ENCODE measurements around the gene IDH3G.

Gene IDH3G
- 30.9 to 53.0 (median 42.9) reads per million in 9 experiments for total RNA-seq

DNA sequence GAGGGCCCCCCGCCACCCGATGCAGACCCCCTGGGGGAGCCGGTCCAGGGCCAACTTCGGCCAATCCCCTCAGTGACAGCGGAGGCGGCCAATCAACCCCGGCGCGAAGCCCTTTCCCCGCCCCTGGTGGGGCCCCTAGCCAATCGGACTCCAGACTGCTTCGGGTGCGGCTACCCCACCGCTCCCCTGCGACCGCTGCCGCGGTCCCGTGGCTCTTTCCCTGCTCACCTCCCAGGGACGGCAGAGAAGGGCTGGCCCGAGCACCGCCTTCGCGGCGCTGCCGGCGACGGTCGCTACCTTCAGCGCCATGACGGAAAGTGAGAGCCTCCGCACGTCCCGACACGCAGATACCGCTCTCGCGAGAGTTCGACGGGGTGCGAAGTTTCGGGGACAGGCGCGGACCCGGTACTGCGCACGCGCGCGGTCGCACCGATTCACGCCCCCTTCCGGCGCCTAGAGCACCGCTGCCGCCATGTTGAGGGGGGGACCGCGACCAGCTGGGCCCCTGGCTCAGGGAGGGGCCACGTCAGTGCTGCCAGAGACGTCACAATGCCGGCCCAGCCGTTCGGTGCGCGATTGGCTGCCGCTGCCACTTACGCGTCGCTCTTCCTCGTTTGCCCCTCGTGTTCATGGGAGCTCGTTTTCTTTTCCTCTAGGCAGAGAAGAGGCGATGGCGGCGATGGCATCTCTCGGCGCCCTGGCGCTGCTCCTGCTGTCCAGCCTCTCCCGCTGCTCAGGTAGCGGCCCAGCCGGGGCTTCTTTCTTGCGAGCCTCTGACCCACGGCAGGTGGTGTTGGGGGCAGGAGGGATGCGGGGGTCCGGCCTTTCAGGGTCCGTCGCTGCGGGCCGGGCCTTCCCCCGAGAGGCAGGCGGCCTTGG is at the start of gene IDH3G, which contains the start of gene SSR4:
Gene IDH3G (minus strand): TSS at position 358 of the 879 bp plus-strand sequence. CDS start 49 bp downstream, at position 309.
Gene SSR4 (plus strand): TSS at position 651 of the 879 bp plus-strand sequence. CDS start 20 bp downstream, at position 671.
- DNase-seq: peak; percentile 89 to 91 (median 89)
- peak within 1 kb of the TSS; percentile 95 to 97 for H3K27ac Mint-ChIP-seq
- no peaks in the 10 kb centered on the region for H3K27me3 Mint-ChIP-seq
- H3K36me3 Mint-ChIP-seq (ENCODE audit: insufficient read depth): peaks cover 32% of the 10 kb centered on the region
- peaks cover 17 to 22% of the 10 kb centered on the region in 2 donors for H3K4me1 Mint-ChIP-seq (ENCODE audit: low read depth in 2 of 2)
- peak; percentile 94 for ATAC-seq (replicated peaks)
- no peaks in the 10 kb centered on the region for H3K9me3 Mint-ChIP-seq
- H3K4me3 Mint-ChIP-seq: peak within 1 kb of the TSS; percentile 84 to 91

DNA sequence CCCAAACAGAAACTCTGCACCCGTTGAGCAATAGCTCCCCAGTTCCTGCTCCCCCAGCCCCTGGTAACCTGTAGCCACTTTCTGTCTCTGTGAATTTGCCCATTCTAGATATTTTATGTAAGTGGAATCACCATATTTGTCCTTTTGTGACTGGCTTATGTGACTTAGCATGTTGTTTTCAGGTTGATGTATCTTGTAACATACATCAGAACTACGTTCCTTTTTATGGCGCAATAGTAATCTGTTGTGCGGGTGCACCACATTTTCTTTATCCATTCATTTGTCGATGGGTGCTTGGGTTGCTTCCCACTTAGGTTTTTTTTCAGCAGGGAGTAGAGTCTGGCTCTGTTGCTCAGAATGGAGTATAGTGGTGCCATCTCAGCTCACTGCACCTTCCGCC is 42.7 kb upstream of the IDH3G start:
- Mint-ChIP-seq H3K27me3 (peaks cover 0 to 5% of the 10 kb centered on the region in 2 donors), H3K27ac (no peak overlapping the region), H3K9me3 (no peaks in the 10 kb centered on the region), H3K36me3 (ENCODE audit: insufficient read depth) (no peaks in the 10 kb centered on the region), H3K4me3 (no peak overlapping the region), H3K4me1 (ENCODE audit: low read depth in 2 of 2) (peaks cover 0 to 4% of the 10 kb centered on the region in 2 donors)
- ATAC-seq (replicated peaks) (no peak), DNase-seq (no peak)

DNA sequence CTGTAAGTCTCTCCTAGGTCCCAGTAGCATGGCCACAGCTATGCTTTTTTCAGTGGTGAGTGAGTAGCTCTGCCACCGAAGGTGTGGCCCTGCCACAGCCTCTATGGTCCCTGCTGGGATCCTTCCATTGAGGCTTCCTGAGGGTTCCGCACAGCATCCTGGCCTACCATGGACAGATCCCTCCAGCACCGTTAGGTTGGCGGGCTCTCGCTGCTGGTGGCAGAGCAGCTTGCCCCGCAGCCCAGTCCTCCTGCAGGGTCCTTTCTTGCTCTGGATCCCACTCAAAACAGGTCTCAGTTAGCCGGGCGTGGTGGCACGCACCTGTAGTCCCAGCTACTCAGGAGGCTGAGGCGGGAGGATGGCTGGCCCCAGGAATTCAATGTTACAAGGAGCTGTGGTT is 38.6 kb upstream of the IDH3G start:
- H3K36me3 Mint-ChIP-seq (ENCODE audit: insufficient read depth): no peaks in the 10 kb centered on the region
- no peak for ATAC-seq (replicated peaks)
- no peaks in the 10 kb centered on the region for H3K27me3 Mint-ChIP-seq
- DNase-seq: no peak
- no peaks in the 10 kb centered on the region for H3K9me3 Mint-ChIP-seq
- peaks cover 4 to 7% of the 10 kb centered on the region in 2 donors for H3K4me1 Mint-ChIP-seq (ENCODE audit: low read depth in 2 of 2)
- peak overlapping the region in 1 of 2 donors; percentile 63 for H3K4me3 Mint-ChIP-seq
- H3K27ac Mint-ChIP-seq: peak overlapping the region in 1 of 2 donors; percentile 35

DNA sequence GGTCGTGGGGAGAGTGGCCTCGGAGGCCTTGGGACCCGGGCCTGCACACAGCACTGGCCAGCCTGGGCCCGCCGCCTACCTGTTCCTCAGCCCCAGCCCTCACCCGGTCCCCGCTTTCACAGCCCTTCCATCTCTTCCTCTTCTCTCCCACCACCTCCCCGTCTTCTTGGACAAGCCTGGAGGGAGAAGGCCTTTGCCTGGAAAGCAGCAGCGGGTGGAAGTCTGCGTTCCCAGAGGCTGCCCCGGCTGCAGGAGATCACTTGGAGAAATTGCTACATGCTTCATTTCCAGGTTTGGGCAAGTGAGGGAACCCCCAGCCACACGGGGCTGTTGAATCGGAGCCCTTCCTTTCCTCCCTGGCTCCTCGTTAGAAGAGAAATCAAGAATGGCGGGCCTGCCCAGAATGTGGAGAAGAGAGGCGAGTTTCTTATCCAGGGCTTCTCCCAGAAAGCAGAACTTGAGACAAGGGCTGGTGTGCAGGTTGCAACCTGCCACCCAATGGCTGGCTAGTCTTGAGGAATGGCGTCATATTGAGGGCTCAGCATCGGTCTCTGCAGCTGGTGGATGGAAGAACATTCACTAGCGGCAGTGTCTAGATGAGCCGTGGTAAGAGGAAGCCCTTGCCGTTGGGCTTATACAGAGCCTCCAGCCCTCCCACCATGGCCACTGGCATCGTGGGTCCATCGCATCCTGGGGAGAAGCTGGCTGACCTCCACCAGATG is 37.4 kb upstream of the IDH3G start:
- peak overlapping the region; percentile 40 to 63 for H3K4me3 Mint-ChIP-seq
- no peaks in the 10 kb centered on the region for H3K9me3 Mint-ChIP-seq
- H3K36me3 Mint-ChIP-seq (ENCODE audit: insufficient read depth): no peaks in the 10 kb centered on the region
- peak overlapping the region in 1 of 2 donors; percentile 68 for H3K27ac Mint-ChIP-seq
- peaks cover 16 to 18% of the 10 kb centered on the region in 2 donors for H3K4me1 Mint-ChIP-seq (ENCODE audit: low read depth in 2 of 2)
- H3K27me3 Mint-ChIP-seq: no peaks in the 10 kb centered on the region
- DNase-seq (no peak), ATAC-seq (replicated peaks) (no peak)

DNA sequence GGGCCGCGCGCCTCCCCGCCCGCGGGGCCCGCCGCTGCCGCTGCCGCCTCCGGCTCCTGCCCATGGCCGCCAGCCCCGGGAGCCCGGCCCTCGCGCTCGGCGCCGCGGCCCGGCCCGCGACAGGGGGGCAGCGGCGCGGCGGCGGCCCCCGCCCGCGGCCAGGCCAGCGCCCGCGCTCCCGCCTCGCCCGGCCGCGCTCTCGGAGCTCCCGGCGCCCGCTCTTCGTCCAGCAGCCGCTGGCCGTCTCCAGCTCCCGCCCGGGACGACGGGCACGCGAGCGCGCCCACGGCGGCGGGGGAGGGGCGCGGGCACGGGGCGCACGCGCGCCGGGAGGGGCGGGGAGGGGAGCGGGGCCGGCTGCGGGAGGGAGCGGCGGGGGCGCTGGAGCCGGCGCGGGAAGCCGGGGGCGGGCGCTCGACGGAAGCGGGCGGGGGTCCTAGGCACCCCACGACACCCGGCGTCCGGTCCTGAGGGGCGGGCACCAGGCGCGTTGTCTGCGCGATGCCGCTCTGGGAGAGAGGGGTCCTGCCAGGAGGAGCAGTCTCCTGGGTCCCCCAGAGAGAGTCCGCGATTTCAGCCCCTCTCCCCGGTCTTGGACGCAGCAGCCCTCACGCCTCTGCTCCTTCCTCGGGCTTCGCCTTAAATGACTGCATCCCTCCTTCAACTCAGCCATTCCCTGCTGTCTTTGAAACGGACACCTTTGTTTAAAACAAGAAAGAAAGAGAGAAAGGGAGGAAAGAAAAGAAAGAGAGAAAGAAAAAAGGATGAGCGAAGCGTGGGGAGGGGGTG is 36.7 kb upstream of the IDH3G start:
- H3K36me3 Mint-ChIP-seq (ENCODE audit: insufficient read depth): no peaks in the 10 kb centered on the region
- peak overlapping the region; percentile 18 to 63 for H3K4me3 Mint-ChIP-seq
- H3K4me1 Mint-ChIP-seq (ENCODE audit: low read depth in 2 of 2): peaks cover 17 to 18% of the 10 kb centered on the region in 2 donors
- no peaks in the 10 kb centered on the region for H3K9me3 Mint-ChIP-seq
- no peaks in the 10 kb centered on the region for H3K27me3 Mint-ChIP-seq
- DNase-seq (no peak), ATAC-seq (replicated peaks) (no peak)
- H3K27ac Mint-ChIP-seq: no peak overlapping the region

DNA sequence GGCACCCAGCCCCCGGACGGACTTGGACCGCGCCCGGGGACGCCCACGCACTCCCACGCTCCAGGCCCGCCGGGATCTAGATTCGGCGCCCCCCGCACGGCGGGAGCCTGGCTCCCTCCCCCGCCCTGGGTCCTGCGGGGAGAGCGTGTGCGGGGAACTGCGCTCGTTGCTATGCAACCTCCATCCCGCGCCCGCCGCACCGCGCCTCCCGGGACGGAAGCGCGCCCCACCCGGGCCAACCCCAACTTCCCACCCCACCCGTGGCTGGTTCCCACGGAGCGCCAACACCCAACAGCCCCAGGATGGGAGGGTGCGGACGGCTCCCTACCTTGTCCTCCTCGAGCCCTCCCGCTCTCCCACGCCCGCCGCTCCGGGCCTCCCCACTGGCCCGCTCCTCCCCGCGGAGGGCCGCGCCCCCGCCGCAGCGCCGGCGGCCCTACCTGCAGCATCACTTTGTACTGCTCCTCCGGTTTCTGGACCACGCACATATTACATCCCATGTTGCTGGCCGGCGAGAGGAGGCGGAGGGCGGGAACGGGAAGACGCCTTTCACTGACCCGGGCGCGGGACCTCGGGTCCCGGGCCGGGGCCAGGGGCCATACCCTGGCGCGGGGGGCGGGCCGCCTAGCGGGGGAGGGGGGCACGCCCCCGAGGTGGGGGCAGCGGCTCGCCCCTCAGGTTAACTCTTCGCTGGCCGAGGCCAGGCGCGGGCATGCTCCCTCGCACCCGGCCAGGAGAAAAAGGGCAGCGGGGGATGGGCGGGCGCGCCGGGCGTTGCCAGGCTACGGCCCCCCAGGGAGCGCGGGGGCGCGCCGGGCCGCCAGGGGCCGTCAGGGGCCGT is 35.8 kb upstream of the IDH3G start, which contains the start of gene PDZD4:
Gene PDZD4 (minus strand): TSS at position 746 of the 841 bp plus-strand sequence. CDS start 246 bp downstream, at position 500.
- no peaks in the 10 kb centered on the region for H3K27me3 Mint-ChIP-seq
- ATAC-seq (replicated peaks) (peak; percentile 69), DNase-seq (no peak)
- H3K9me3 Mint-ChIP-seq: no peaks in the 10 kb centered on the region
- peak within 1 kb of the TSS in 1 of 2 donors; percentile 68 for H3K27ac Mint-ChIP-seq
- no peaks in the 10 kb centered on the region for H3K36me3 Mint-ChIP-seq (ENCODE audit: insufficient read depth)
- peak within 1 kb of the TSS; percentile 75 to 84 for H3K4me3 Mint-ChIP-seq
- peaks cover 17 to 19% of the 10 kb centered on the region in 2 donors for H3K4me1 Mint-ChIP-seq (ENCODE audit: low read depth in 2 of 2)

DNA sequence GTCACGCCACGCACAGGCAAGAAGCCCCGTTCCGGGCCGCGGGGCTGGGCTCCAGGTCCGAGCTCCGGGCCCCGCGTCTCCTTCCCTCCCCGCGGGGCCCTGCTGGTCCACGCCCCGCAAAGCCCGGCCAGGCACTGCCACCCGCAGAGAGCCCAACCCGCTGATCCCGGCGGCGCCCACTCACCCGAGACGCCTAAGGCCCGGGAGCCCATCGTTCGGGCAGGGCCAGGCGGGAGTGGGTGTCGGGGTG is 35.3 kb upstream of the IDH3G start:
- H3K27ac Mint-ChIP-seq: peak overlapping the region in 1 of 2 donors; percentile 44
- H3K9me3 Mint-ChIP-seq: no peaks in the 10 kb centered on the region
- H3K4me3 Mint-ChIP-seq: peak overlapping the region; percentile 75 to 84
- DNase-seq (no peak), ATAC-seq (replicated peaks) (no peak)
- H3K27me3 Mint-ChIP-seq: no peaks in the 10 kb centered on the region
- H3K36me3 Mint-ChIP-seq (ENCODE audit: insufficient read depth): no peaks in the 10 kb centered on the region
- H3K4me1 Mint-ChIP-seq (ENCODE audit: low read depth in 2 of 2): peaks cover 17 to 19% of the 10 kb centered on the region in 2 donors

DNA sequence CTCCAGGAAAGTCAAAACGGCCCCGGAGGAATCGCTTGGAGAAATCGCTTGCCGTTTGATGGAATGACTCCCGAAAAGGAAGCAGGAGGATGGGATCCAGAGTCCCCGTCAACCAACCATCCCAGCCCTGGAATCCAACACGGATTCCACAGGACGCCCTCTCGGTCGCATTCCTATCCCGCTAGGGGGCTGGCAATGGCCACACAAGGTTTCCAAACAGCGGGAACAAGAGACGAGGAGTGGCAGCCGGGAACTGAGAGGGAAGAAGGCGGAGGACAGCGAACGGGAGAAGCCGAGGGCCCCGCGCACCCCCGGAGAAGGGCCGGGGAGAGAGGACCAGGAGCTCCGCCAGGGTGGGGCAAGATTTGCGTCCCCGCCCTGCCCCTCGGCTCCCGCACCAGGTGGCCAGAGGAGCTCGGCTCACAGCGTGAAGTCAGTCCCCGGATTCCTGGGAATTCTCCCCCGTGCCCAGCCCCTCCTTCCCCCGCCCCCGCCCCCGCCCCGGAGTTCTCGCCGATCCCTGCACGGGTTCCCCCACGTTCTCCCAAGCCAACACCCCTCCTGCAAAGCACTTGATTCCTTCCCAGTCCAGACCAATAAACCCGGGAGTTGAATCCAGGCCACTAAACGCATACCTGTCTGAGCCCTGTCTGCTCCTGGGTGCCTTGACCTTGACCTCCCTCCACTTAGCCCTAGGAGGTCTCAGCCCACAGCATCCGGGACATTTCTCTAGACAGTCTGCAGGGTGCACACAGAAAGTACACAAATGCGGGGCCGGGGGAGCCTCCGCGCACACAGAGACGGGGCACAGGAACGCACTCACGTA is 34.8 kb upstream of the IDH3G start:
- no peaks in the 10 kb centered on the region for H3K36me3 Mint-ChIP-seq (ENCODE audit: insufficient read depth)
- H3K27me3 Mint-ChIP-seq: no peaks in the 10 kb centered on the region
- H3K4me1 Mint-ChIP-seq (ENCODE audit: low read depth in 2 of 2): peaks cover 17 to 19% of the 10 kb centered on the region in 2 donors
- ATAC-seq (replicated peaks) (peak; percentile 38), DNase-seq (no peak)
- no peaks in the 10 kb centered on the region for H3K9me3 Mint-ChIP-seq
- H3K27ac Mint-ChIP-seq: peak overlapping the region in 1 of 2 donors; percentile 44
- peak overlapping the region; percentile 75 to 84 for H3K4me3 Mint-ChIP-seq

DNA sequence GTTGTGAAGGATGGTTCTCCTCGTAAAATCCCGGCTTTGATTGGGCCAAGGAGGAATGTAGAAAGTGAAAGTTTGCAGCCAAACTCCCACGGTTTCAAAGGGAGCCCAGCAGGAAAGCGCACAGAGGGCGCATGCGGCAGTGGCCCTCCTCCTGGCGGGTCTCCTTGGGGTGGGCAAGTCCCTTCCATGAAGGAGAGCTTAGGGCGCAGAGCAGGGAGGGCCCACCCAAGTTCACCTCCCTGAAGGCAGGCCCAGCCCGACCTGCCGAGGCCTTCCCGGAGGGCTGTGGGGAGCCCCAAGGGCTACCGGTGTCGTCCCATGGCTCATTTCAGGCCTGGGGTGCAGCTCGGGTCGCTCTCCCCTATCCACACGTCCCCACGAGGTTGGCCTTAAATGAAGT is 34.1 kb upstream of the IDH3G start:
- Mint-ChIP-seq H3K4me1 (ENCODE audit: low read depth in 2 of 2) (peaks cover 22 to 23% of the 10 kb centered on the region in 2 donors), H3K9me3 (no peaks in the 10 kb centered on the region), H3K27ac (no peak overlapping the region), H3K27me3 (no peaks in the 10 kb centered on the region), H3K4me3 (peak overlapping the region; percentile 0 to 37), H3K36me3 (ENCODE audit: insufficient read depth) (no peaks in the 10 kb centered on the region)
- DNase-seq (no peak), ATAC-seq (replicated peaks) (no peak)

DNA sequence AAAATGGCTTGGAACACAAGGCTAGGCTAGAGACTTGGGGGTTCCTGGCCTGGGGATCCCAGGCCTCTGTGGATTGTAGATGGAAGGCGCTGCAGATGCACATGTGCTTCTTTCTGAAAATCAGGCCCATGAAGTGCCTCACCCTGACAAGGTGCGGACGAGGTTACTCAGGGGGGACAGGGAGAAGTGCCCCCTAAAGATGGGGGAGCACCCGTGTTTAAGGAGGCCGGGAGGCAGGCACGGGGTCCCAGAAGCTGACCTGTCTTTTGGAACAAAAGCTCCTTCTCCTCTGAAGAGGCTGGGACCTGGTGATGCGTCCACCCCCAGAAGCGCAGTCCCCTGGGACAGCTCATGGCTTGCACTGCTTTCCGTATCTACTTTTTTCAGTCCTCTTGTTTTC is 33.7 kb upstream of the IDH3G start:
- no peak for DNase-seq
- H3K36me3 Mint-ChIP-seq (ENCODE audit: insufficient read depth): no peaks in the 10 kb centered on the region
- no peaks in the 10 kb centered on the region for H3K27me3 Mint-ChIP-seq
- peak overlapping the region; percentile 0 to 37 for H3K4me3 Mint-ChIP-seq
- peaks cover 22 to 23% of the 10 kb centered on the region in 2 donors for H3K4me1 Mint-ChIP-seq (ENCODE audit: low read depth in 2 of 2)
- ATAC-seq (replicated peaks): no peak
- H3K9me3 Mint-ChIP-seq: no peaks in the 10 kb centered on the region
- H3K27ac Mint-ChIP-seq: peak overlapping the region in 1 of 2 donors; percentile 36

DNA sequence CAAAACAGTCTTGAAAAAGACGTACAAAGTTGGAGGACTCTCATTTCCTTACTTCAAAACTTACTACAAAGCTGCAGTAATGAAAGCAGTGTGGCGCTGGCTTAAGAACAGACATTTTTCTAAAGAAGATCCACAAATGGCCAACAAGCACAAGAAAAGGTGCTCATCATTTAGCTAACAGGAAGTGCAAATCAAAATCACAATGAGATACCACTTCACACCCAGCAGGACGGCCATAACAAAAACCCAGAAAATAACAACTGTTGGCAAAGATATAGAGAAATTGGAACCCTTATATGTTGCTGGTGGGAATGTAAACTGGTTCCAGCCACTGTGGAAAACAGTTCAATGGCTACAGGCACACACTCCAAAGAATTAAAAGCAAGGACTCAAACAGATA is 32.8 kb upstream of the IDH3G start:
- Mint-ChIP-seq H3K27ac (peak overlapping the region in 1 of 2 donors; percentile 57), H3K27me3 (no peaks in the 10 kb centered on the region)

DNA sequence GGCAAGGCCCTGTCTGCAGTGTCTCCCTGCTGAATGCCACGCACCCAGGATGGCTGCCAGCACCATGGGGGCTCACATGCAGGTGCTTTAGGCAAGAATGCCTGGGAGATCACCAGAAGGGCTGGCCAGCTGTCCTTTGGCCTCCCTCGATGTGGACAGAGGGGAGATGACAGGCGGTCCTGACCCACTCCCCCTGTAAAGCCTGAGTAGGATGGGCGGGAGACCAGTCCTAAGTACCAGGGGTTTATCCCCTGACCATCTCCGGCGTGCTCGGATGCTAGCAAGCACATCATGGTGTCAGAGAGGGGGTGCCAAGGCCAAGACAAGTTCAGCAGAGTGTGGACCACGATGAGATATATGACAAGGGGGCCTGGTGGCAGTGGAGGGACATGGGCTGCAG is 30.9 kb upstream of the IDH3G start:
- Mint-ChIP-seq H3K36me3 (ENCODE audit: insufficient read depth) (peaks cover 9% of the 10 kb centered on the region), H3K27ac (no peak overlapping the region), H3K4me3 (no peak overlapping the region), H3K4me1 (ENCODE audit: low read depth in 2 of 2) (peaks cover 35 to 42% of the 10 kb centered on the region in 2 donors), H3K27me3 (no peaks in the 10 kb centered on the region), H3K9me3 (no peaks in the 10 kb centered on the region)
- DNase-seq: no peak
- no peak for ATAC-seq (replicated peaks)

More for the DNA sequence above, 32.8 kb upstream of the IDH3G start:
- peaks cover 3% of the 10 kb centered on the region for H3K36me3 Mint-ChIP-seq (ENCODE audit: insufficient read depth)
- ATAC-seq (replicated peaks): no peak
- no peaks in the 10 kb centered on the region for H3K9me3 Mint-ChIP-seq
- H3K4me1 Mint-ChIP-seq (ENCODE audit: low read depth in 2 of 2): peaks cover 28 to 30% of the 10 kb centered on the region in 2 donors
- DNase-seq: no peak
- H3K4me3 Mint-ChIP-seq: peak overlapping the region in 1 of 2 donors; percentile 37

Data from effector memory CD8-positive, alpha-beta T cell (primary cell).